ENCODE results near the gene TBL1X. TPM values are rescaled to one million over a fixed set of nuclear protein-coding genes. Genes with fewer than 3 reads are reported as not detected.
"Not testable (repeated sequence)": the region's sequence is repeated elsewhere in the genome, so short reads cannot be mapped to it uniquely, and the experiment has no call there.

TBL1X gene
- total RNA-seq, 2 donors from 2014 or later = 16.3 to 18.9 TPM

DNA sequence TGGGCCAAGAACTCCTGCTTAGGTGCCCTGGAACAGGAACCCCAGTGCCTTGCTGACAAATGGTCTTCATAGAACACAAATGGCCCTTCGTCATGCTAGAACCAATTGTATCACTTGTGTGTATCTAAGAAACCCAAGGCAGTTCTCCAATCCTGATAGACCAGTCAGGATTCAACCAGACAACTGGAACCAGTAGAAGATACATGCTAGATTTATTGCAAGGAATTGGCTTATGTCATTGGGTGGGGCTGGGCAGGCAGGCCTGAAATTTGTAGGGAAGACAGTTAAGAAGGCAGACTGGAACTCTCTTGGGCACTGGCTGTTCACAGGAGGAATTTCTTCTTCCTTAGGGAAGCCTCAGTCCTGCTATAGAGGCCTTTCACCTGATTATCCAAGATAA is 17.0 kb upstream of the TBL1X start:
- TF ChIP-seq, protein P1, sequence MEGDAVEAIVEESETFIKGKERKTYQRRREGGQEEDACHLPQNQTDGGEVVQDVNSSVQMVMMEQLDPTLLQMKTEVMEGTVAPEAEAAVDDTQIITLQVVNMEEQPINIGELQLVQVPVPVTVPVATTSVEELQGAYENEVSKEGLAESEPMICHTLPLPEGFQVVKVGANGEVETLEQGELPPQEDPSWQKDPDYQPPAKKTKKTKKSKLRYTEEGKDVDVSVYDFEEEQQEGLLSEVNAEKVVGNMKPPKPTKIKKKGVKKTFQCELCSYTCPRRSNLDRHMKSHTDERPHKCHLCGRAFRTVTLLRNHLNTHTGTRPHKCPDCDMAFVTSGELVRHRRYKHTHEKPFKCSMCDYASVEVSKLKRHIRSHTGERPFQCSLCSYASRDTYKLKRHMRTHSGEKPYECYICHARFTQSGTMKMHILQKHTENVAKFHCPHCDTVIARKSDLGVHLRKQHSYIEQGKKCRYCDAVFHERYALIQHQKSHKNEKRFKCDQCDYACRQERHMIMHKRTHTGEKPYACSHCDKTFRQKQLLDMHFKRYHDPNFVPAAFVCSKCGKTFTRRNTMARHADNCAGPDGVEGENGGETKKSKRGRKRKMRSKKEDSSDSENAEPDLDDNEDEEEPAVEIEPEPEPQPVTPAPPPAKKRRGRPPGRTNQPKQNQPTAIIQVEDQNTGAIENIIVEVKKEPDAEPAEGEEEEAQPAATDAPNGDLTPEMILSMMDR (IDR thresholded peaks at IDR 0.05) = no peak
- no peaks in the 10 kb centered on the region for H3K4me1 ChIP-seq
- H3K9me3 ChIP-seq = no peaks in the 10 kb centered on the region
- no peak overlapping the region for H3K27ac ChIP-seq
- no peak overlapping the region for H3K4me3 ChIP-seq
- intact Hi-C loops (cut with DNase I) = no loop called here
- no peaks in the 10 kb centered on the region for H3K36me3 ChIP-seq
- H3K9ac ChIP-seq (ENCODE audit: low read depth in 2 of 2, low read length in 2 of 2) = no peak overlapping the region
- no peaks in the 10 kb centered on the region for H3K27me3 ChIP-seq
- DNase-seq = no peak

GRCh38 chrX:9456250-9457074 is 8.4 kb upstream of the TBL1X start:
- TF ChIP-seq, protein P1 (IDR thresholded peaks at IDR 0.05) = no peak
- H3K9me3 ChIP-seq = no peaks in the 10 kb centered on the region
- H3K4me1 ChIP-seq = no peaks in the 10 kb centered on the region
- no peak for DNase-seq
- H3K36me3 ChIP-seq = no peaks in the 10 kb centered on the region
- no peak overlapping the region for H3K9ac ChIP-seq (ENCODE audit: low read depth in 2 of 2, low read length in 2 of 2)
- intact Hi-C loops (cut with DNase I) = no loop called here
- H3K27me3 ChIP-seq = no peaks in the 10 kb centered on the region
- no peak overlapping the region for H3K27ac ChIP-seq
- no peak overlapping the region for H3K4me3 ChIP-seq

- H3K36me3 ChIP-seq; H3K4me1 ChIP-seq; H3K27ac ChIP-seq; H3K9ac ChIP-seq (ENCODE audit: low read depth in 2 of 2, low read length in 2 of 2); intact Hi-C loops (cut with DNase I); H3K4me3 ChIP-seq; H3K9me3 ChIP-seq; DNase-seq; H3K27me3 ChIP-seq: not testable (repeated sequence)
Observed at GRCh38 chrX:9458034-9458433, 6.8 kb upstream of the TBL1X start.

DNA sequence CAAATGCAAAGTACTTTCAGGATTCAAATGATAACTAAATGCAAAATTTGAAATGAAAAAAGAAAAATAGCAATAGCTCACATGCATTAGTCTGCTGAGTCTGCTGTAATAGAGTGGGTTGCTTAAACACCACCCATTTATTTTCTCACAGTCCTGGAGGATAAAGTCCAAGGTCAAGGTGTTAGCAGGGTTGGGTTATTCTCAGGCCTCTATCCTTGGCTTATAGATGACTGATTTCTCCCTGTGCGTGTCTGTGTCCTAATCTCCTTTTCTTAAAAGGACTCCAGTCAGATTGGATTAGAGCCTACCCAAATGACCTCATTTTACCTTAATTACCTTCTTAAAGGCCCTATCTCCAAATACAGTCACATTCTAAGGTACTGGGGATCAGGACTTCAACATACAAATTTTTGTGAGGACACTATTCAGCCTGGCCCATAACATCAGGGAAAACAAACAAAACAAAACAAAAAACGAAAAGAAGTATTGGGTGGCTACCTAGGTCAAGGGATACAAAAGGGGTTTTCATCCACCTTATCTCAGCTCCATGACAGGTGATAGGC is 6.3 kb upstream of the TBL1X start:
- Histone ChIP-seq H3K27ac (no peak overlapping the region), H3K4me1 (peaks cover 9% of the 10 kb centered on the region), H3K27me3 (no peaks in the 10 kb centered on the region), H3K9ac (ENCODE audit: low read depth in 2 of 2, low read length in 2 of 2) (no peak overlapping the region), H3K36me3 (no peaks in the 10 kb centered on the region), H3K4me3 (no peak overlapping the region), H3K9me3 (no peaks in the 10 kb centered on the region)
- TF ChIP-seq, protein P1 (IDR thresholded peaks at IDR 0.05) = no peak
- intact Hi-C loops (cut with DNase I) = no loop called here
- no peak for DNase-seq

DNA sequence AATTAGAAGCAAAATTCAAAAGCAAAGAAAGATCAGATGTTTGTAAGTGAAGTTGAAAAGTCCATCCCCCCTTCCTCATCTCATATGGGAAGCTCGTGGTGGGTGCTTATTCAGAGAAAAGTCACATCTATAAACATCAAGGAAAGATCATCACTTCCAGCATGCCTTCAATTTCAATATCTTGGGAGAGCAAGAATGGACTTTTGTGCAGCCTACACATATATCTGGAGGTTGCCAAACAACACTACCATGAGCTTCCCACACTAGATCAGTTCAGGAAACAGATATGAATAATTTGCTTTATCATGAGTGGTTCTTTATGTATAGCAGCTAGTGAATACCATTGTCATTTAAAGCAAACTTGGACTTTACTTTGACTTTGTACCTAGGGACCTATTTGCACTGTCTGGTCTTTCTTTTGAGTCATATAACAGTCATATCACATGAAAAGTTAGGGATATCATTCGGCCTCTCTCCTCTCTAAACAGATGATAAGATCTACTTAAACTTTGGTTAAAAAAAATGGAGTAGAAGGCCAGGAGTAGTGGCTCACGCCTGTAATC is 5.6 kb upstream of the TBL1X start:
- Histone ChIP-seq H3K9me3 (no peaks in the 10 kb centered on the region), H3K4me3 (no peak overlapping the region), H3K27ac (no peak overlapping the region), H3K27me3 (no peaks in the 10 kb centered on the region), H3K36me3 (no peaks in the 10 kb centered on the region), H3K4me1 (peaks cover 10% of the 10 kb centered on the region), H3K9ac (ENCODE audit: low read depth in 2 of 2, low read length in 2 of 2) (no peak overlapping the region)
- no peak for DNase-seq
- intact Hi-C loops (cut with DNase I) = no loop called here
- TF ChIP-seq, protein P1 (IDR thresholded peaks at IDR 0.05) = no peak

GRCh38 chrX:9461087-9461486 is 3.8 kb upstream of the TBL1X start:
- no peak for DNase-seq
- Histone ChIP-seq H3K27me3 (peaks cover 7% of the 10 kb centered on the region), H3K9ac (ENCODE audit: low read depth in 2 of 2, low read length in 2 of 2) (no peak overlapping the region), H3K4me1 (peaks cover 10% of the 10 kb centered on the region), H3K9me3 (no peaks in the 10 kb centered on the region), H3K36me3 (no peaks in the 10 kb centered on the region), H3K4me3 (no peak overlapping the region), H3K27ac (no peak overlapping the region)
- TF ChIP-seq, protein P1 (IDR thresholded peaks at IDR 0.05) = no peak
- intact Hi-C loops (cut with DNase I) = loop anchor here (10.0 kb wide), 1 partner anchor 224 kb away; no protein-coding TSS in a partner anchor

All from colonic mucosa (tissue), 4 donors.